ENCODE measurements around the gene DCST1.
A peak's percentile ranks its signal among the peaks of the same experiment; 100 is the strongest.

The DCST1 gene

DNA sequence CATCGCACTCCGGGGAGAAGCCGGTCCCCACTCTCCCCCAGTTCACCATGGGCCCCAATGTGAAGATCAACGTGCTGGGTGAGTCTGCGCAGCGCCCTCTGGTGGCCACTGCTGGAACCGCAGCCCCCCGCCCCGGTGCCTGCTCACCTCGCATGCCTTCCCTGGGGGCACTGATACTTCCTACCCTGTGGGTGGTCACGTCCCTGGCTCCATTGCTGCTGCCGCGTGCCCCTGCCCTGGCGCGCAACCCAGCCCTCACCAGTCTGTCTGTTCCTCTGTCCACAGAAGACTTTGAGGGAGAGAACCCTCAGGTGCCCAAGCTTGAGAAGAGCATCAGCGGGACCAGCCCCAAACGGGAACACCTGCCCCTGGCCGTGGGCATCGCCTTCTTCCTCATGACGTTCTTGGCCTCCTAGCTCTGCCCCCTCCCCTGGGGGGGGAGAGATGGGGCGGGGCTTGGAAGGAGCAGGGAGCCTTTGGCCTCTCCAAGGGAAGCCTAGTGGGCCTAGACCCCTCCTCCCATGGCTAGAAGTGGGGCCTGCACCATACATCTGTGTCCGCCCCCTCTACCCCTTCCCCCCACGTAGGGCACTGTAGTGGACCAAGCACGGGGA, 52.6 kb downstream of the DCST1 start:
- peak in 1 of 2 donors; percentile 52 for DNase-seq (ENCODE audit: low read depth in 2 of 2)

DNA sequence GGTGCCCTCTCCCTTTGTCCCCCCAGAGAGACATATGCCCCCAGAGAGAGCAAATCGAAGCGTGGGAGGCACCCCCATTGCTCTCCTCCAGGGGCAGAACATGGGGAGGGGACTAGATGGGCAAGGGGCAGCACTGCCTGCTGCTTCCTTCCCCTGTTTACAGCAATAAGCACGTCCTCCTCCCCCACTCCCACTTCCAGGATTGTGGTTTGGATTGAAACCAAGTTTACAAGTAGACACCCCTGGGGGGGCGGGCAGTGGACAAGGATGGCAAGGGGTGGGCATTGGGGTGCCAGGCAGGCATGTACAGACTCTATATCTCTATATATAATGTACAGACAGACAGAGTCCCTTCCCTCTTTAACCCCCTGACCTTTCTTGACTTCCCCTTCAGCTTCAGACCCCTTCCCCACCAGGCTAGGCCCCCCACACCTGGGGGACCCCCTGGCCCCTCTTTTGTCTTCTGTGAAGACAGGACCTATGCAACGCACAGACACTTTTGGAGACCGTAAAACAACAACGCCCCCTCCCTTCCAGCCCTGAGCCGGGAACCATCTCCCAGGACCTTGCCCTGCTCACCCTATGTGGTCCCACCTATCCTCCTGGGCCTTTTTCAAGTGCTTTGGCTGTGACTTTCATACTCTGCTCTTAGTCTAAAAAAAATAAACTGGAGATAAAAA, 53.4 kb downstream of the DCST1 start:
- DNase-seq (ENCODE audit: low read depth in 2 of 2), result no peak

DNA sequence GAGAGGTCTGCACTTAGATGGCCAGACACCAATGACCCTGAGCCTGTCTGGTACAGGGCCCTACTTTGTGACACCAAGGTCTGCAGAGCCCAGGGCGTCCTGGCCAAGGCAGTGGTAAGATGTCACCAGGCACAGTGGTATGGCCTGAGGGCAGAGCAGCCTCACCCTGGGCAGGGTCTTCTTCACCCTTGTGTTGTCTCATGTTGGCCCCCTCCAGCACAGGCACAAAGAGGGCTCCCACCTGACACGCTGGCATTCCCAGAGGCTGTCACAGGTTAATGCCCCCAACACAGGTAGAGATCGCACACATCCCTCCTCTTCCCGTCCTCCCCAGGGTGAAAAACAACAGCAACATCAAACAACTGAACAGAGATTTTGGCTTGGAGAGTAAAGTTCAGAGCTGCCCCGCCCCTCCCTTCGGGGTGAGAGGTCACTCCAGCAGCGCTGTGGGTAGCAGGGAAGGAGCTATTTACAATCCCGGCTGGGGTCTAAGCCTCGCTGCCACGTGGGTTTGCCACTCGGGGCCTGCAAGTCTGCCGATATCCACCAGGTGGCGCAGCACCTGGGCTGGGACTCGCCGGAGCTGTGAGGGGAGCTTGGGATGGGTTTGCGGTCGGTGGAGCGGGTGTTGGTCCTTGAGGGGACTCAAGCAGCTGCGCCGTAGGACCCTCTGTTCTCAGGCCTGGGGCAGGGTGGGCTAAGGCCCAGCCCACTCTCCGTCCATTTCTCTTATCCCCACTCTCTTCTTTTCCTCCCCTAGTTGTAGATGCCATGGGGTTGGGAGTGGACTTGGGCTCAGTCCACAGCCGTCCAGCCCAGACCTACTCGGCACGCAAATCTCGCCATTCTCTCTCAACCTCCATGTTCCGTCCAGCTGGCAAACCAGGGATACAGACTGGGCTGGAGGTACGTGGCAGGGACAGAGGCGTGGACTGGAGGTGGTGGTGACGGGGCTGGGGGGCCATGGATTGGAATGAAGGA, 57.7 kb downstream of the DCST1 start:
- peak; percentile 51 to 59 for DNase-seq (ENCODE audit: low read depth in 2 of 2)

DNA sequence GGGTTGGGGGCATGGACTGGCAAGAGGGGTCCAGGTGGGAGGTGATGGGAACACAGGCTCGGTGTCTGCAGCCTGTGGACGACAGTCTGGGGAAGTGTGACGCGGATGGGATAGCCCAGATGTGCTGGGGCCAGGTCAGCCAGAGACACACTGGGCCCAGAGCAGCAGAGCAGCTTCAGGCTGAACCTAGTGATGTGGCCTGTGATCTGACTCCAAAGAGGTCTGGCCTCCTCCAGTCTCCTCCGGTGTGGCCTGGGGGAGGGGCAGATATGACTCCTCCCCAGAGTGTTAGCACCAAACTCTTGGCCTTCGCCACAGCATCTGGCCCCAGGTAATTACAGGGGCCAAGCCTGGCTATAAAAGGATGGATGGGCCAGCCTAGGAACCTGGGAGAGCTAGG, 58.5 kb downstream of the DCST1 start:
- no peak for DNase-seq (ENCODE audit: low read depth in 2 of 2)

DNA sequence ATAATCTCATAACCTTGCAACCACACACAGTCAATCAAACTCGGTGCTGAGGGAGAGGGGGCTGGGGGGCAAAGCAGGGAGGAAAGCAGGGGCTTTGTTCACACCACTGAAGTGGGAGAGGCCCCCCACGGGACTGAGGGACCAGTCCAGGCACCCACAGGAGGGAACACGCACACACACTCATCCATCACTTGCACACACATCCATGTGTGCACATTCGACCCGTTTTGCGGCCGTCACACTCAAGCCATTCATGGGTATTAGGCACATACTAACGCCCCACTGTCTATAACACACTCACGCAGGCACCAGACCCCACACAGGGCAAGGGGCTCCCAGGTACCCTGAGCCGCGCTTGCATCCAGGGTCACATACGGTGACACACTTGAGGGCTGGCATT, 59.0 kb downstream of the DCST1 start:
- no peak for DNase-seq (ENCODE audit: low read depth in 2 of 2)

DNA sequence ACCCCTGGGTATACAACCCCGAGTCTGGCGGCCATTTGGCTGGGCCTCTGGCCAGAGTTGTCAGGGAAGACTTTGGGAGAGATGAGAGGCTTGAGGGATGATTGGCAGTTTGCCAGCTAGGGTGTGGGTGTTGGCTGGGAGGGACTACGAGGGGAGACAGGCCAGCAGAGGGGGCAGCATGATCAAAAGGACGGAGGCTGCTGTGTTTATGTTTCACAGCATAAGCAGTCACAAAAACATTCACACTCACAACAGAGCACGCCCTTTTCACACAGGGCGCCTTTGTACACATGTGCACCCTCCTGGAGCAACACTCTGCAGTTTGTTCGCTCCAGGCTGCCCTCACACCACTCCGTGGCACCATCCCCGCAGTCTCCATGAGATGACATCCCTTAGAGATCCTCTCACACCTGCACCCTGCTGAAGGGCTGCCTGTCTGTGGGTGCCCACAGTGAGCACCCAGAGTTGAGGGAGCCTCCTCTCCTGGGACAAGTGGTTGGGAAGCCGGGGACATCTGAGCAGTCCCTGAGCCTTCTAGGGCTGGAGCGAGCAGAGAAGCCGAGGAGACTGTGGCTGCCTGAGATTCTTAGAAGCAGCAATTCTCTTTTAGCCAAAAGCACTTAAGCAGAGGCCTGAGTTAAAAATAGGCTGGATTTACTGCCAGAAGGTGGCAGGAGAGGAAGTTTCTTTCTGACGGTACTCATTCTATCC, 60.4 kb downstream of the DCST1 start:
- no peak for DNase-seq (ENCODE audit: low read depth in 2 of 2)

DNA sequence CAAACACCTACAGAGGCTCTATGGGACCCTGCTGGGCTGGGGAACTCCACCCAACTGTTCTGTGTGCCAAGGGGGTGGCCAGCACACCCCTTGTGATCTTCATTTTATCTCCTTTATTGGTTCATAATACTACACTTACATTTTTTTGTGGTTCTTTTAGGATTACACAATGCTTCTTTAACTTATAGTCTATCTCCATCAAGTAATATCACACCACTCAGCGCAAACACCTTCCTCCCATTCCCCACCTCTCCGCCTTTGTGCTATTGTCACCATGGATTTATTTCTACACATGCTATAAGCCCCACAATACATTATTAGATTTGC, 61.0 kb downstream of the DCST1 start:
- DNase-seq (ENCODE audit: low read depth in 2 of 2), result no peak

DNA sequence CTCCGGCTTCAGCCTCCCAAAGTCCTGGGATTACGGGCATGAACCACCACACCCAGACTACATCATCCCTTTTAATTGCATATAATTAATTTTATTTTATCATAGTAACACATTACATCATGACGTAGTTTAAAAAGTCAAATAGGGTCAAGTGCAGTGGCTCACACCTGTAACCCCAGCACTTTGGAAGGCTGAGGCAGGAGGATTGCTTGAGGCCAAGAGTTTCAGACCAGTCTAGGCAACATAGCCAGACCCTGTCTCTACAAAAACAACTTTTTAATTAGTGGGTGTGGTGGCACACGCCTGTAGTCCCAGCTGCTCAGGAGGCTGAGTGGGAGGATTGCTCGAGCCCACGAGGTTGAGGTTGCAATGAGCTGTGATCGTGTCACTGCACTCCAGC, 65.7 kb downstream of the DCST1 start:
- no peak for DNase-seq (ENCODE audit: low read depth in 2 of 2)
